SK-N-SH treated with all-trans-retinoic acid at 6 μM for 48 hours (cell line): Measurements from ENCODE around the gene RGS7.

Experiments
- ARNTL ChIP-seq: fragments of 450-650 bp; formaldehyde crosslinking; IDR thresholded peaks from 2 replicates; pipeline ENCODE4 v1.5.0; 2020; ENCODE audit warnings: low read depth, mild to moderate bottlenecking, moderate library complexity, borderline replicate concordance
- ESRRG ChIP-seq: fragments of 250-450 bp; sonication (Bioruptor Pico); IDR thresholded peaks from 2 replicates; pipeline ENCODE4 v1.6.1; 2021; ENCODE audit warnings: mild to moderate bottlenecking
- ISL1 ChIP-seq: fragments of 250-450 bp; sonication (Bioruptor Pico); IDR thresholded peaks from 2 replicates; pipeline ENCODE4 v2.1.2; 2022; ENCODE audit warnings: mild to moderate bottlenecking, moderate library complexity
- RARB ChIP-seq: fragments of 250-450 bp; sonication (Bioruptor Pico); IDR thresholded peaks from 2 replicates; pipeline ENCODE4 v1.8.0; 2021; ENCODE audit warnings: mild to moderate bottlenecking, moderate library complexity
- SNAI2 ChIP-seq: fragments of 250-450 bp; sonication (Bioruptor Pico); IDR thresholded peaks from 2 replicates; pipeline ENCODE4 v1.5.0; 2020; ENCODE audit warnings: mild to moderate bottlenecking, moderate library complexity
- ZC3H10 ChIP-seq: fragments of 250-450 bp; sonication (Bioruptor Pico); IDR thresholded peaks from 2 replicates; pipeline ENCODE4 v1.5.1; 2021; ENCODE audit warnings: mild to moderate bottlenecking, moderate library complexity
- ZFP3 ChIP-seq: fragments of 250-450 bp; sonication (Bioruptor Pico); IDR thresholded peaks from 2 replicates; pipeline ENCODE4 v1.5.0; 2020; ENCODE audit warnings: mild to moderate bottlenecking, moderate library complexity
- ZFP30 ChIP-seq: fragments of 450-650 bp; formaldehyde crosslinking; IDR thresholded peaks from 2 replicates; pipeline ENCODE4 v1.5.0; 2022; ENCODE audit warnings: mild to moderate bottlenecking, moderate library complexity
- ZNF8 ChIP-seq: fragments of 450-650 bp; formaldehyde crosslinking; IDR thresholded peaks from 2 replicates; pipeline ENCODE4 v1.5.0; 2020; ENCODE audit warnings: mild to moderate bottlenecking, moderate library complexity
- TF ChIP-seq, protein P1 (sequence below): fragments of 250-450 bp; sonication (Bioruptor Pico); IDR thresholded peaks from 2 replicates; pipeline ENCODE4 v1.5.1; 2020; ENCODE audit warnings: low read depth, mild to moderate bottlenecking, moderate library complexity
- TF ChIP-seq, protein P2 (sequence below): fragments of 250-450 bp; sonication (Bioruptor Pico); IDR thresholded peaks from 2 replicates; pipeline ENCODE4 v1.8.0; 2021; ENCODE audit warnings: low read depth, mild to moderate bottlenecking, moderate library complexity, borderline replicate concordance
- TF ChIP-seq, protein P3 (sequence below): fragments of 250-450 bp; sonication (Bioruptor Pico); IDR thresholded peaks from 2 replicates; pipeline ENCODE4 v1.5.1; 2021; ENCODE audit warnings: mild to moderate bottlenecking, moderate library complexity
- TF ChIP-seq, protein P4 (sequence below): fragments of 250-450 bp; sonication (Bioruptor Pico); IDR thresholded peaks from 2 replicates; pipeline ENCODE4 v1.8.0; 2020; ENCODE audit warnings: mild to moderate bottlenecking, moderate library complexity, borderline replicate concordance

DNA sequence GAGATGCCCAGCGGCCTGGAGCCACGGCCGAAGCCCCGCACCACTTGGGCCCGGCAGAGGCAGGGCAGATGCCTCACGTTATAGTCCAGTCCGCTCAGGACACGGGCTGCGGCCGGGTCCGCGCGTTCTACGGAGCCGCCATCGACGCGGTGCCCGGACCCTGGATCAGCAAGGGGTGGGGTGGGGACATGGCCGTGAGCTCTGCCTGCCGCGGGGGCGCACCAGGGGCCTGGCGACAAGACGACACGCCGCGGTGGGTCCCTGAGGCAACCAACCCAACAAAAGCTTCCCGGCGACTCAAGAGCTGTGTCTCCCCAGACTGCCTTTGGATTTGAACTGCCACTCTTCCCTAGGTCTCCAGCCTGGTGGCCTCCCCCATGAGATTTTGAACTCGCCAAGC, 533.6 kb downstream of the RGS7 start:
- no peak for TF ChIP-seq ESRRG (CRISPR knock-in tag)
- TF ChIP-seq, protein P1, sequence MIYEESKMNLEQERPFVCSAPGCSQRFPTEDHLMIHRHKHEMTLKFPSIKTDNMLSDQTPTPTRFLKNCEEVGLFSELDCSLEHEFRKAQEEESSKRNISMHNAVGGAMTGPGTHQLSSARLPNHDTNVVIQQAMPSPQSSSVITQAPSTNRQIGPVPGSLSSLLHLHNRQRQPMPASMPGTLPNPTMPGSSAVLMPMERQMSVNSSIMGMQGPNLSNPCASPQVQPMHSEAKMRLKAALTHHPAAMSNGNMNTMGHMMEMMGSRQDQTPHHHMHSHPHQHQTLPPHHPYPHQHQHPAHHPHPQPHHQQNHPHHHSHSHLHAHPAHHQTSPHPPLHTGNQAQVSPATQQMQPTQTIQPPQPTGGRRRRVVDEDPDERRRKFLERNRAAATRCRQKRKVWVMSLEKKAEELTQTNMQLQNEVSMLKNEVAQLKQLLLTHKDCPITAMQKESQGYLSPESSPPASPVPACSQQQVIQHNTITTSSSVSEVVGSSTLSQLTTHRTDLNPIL (CRISPR knock-in tag) = no peak
- no peak for TF ChIP-seq RARB (CRISPR knock-in tag)
- TF ChIP-seq, protein P2, sequence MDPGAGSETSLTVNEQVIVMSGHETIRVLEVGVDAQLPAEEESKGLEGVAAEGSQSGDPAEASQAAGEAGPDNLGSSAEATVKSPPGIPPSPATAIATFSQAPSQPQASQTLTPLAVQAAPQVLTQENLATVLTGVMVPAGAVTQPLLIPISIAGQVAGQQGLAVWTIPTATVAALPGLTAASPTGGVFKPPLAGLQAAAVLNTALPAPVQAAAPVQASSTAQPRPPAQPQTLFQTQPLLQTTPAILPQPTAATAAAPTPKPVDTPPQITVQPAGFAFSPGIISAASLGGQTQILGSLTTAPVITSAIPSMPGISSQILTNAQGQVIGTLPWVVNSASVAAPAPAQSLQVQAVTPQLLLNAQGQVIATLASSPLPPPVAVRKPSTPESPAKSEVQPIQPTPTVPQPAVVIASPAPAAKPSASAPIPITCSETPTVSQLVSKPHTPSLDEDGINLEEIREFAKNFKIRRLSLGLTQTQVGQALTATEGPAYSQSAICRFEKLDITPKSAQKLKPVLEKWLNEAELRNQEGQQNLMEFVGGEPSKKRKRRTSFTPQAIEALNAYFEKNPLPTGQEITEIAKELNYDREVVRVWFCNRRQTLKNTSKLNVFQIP (CRISPR knock-in tag) = no peak
- TF ChIP-seq ZNF8 (CRISPR knock-in tag) = no peak
- no peak for TF ChIP-seq ARNTL (CRISPR knock-in tag)
- no peak for TF ChIP-seq SNAI2 (CRISPR knock-in tag)
- no peak for TF ChIP-seq ZFP3 (CRISPR knock-in tag)
- TF ChIP-seq ZFP30 (CRISPR knock-in tag) = no peak
- TF ChIP-seq, protein P3, sequence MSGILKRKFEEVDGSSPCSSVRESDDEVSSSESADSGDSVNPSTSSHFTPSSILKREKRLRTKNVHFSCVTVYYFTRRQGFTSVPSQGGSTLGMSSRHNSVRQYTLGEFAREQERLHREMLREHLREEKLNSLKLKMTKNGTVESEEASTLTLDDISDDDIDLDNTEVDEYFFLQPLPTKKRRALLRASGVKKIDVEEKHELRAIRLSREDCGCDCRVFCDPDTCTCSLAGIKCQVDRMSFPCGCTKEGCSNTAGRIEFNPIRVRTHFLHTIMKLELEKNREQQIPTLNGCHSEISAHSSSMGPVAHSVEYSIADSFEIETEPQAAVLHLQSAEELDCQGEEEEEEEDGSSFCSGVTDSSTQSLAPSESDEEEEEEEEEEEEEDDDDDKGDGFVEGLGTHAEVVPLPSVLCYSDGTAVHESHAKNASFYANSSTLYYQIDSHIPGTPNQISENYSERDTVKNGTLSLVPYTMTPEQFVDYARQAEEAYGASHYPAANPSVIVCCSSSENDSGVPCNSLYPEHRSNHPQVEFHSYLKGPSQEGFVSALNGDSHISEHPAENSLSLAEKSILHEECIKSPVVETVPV (CRISPR knock-in tag) = no peak
- TF ChIP-seq, protein P4, sequence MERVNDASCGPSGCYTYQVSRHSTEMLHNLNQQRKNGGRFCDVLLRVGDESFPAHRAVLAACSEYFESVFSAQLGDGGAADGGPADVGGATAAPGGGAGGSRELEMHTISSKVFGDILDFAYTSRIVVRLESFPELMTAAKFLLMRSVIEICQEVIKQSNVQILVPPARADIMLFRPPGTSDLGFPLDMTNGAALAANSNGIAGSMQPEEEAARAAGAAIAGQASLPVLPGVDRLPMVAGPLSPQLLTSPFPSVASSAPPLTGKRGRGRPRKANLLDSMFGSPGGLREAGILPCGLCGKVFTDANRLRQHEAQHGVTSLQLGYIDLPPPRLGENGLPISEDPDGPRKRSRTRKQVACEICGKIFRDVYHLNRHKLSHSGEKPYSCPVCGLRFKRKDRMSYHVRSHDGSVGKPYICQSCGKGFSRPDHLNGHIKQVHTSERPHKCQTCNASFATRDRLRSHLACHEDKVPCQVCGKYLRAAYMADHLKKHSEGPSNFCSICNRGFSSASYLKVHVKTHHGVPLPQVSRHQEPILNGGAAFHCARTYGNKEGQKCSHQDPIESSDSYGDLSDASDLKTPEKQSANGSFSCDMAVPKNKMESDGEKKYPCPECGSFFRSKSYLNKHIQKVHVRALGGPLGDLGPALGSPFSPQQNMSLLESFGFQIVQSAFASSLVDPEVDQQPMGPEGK = no peak
- TF ChIP-seq ZC3H10 (CRISPR knock-in tag) = no peak
- no peak for TF ChIP-seq ISL1 (CRISPR knock-in tag)
